GM19463 (cell line): ENCODE measurements around the gene TRPV3.
"Not testable (repeated sequence)": the region's sequence is repeated elsewhere in the genome, so short reads cannot be mapped to it uniquely, and the experiment has no call there.

Experiments
- ATAC-seq: cut with Tn5 transposase; IDR thresholded peaks from one replicate; pipeline ENCODE4 v1.9.1; 2021; ENCODE audit warnings: mild to moderate bottlenecking, moderate library complexity; ENCODE audit not compliant: unreplicated experiment

TRPV3 gene

GRCh38 chr17:3557768-3558583, at the start of gene TRPV3:
TRPV3 (minus strand) TSS chr17:3557812; CDS start chr17:3554850, 2,962 bp downstream.
- no peak for ATAC-seq

GRCh38 chr17:3603870-3604259, 46.3 kb upstream of the TRPV3 start:
- no peak for ATAC-seq

- no peak for ATAC-seq
Observed at GRCh38 chr17:3603119-3603869, 45.7 kb upstream of the TRPV3 start.

GRCh38 chr17:3602499-3602898, 44.9 kb upstream of the TRPV3 start:
- ATAC-seq: no peak

- no peak for ATAC-seq
Observed at GRCh38 chr17:3600529-3601205, 43.1 kb upstream of the TRPV3 start.

GRCh38 chr17:3598078-3598477, 40.5 kb upstream of the TRPV3 start:
- no peak for ATAC-seq

GRCh38 chr17:3596804-3597464, 39.3 kb upstream of the TRPV3 start:
- ATAC-seq: no peak

- no peak for ATAC-seq
Observed at GRCh38 chr17:3594976-3595375, 37.4 kb upstream of the TRPV3 start.

GRCh38 chr17:3594051-3594800, 36.6 kb upstream of the TRPV3 start:
- ATAC-seq: no peak

GRCh38 chr17:3593384-3593783, 35.8 kb upstream of the TRPV3 start:
- no peak for ATAC-seq

- ATAC-seq: no peak
Observed at GRCh38 chr17:3592216-3592860, 34.7 kb upstream of the TRPV3 start.

GRCh38 chr17:3590768-3591167, 33.2 kb upstream of the TRPV3 start:
- no peak for ATAC-seq

GRCh38 chr17:3590231-3590630, 32.6 kb upstream of the TRPV3 start:
- ATAC-seq: no peak

GRCh38 chr17:3589784-3590183, 32.2 kb upstream of the TRPV3 start:
- ATAC-seq: no peak

GRCh38 chr17:3585826-3586225, 28.2 kb upstream of the TRPV3 start:
- ATAC-seq: no peak

GRCh38 chr17:3583456-3583855, 25.8 kb upstream of the TRPV3 start:
- no peak for ATAC-seq

GRCh38 chr17:3582915-3583314, 25.3 kb upstream of the TRPV3 start:
- ATAC-seq: no peak

GRCh38 chr17:3578667-3579066, 21.1 kb upstream of the TRPV3 start:
- not testable (repeated sequence) for ATAC-seq

- no peak for ATAC-seq
Observed at GRCh38 chr17:3576970-3577369, 19.4 kb upstream of the TRPV3 start.

GRCh38 chr17:3575511-3575910, 17.9 kb upstream of the TRPV3 start:
- no peak for ATAC-seq
